Body of pancreas (tissue), 4 donors: ENCODE results near the gene HSD17B14.

Experiments
- POLR2A ChIP-seq, 3 donors: fragments of 450-650 bp; IDR thresholded peaks; one replicate each; pipeline ENCODE4 v1.6.1; 2016; ENCODE audit warnings: antibody characterized with exemption in 3 of 3, mild to moderate bottlenecking in 2 of 3
- TF ChIP-seq, protein P1 (sequence below), 7 experiments: fragments of 450-650 bp in 4 of 7; fragments of 200-600 bp in 3 of 7; sonication (generic) in 3 of 7; IDR thresholded peaks; one replicate each; pipeline ENCODE4 v1.5.1; 2016 to 2019; ENCODE audit warnings: antibody characterized with exemption in 7 of 7

DNA sequence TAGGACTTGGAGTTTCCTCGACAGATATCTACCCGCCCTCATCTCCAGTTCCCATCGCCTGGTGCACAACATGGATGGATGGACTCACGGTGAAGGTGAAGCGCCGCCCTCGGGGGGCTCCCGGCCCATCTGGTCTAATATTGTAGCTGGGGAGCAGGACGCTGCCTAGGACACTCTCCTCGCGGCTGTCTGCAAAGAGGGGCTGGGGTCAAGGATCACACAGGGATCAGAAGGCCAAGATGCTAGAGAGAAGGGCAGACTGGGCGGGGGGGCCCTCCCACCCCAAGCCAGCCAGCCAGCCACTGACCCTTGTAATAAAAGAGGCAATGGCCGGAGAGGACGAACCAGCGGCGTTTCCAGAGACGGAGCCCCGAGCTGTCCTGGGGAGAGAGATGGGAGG lies 25.0 kb upstream of the HSD17B14 start:
- no peak for TF ChIP-seq POLR2A (IDR thresholded peaks at IDR 0.05)
- TF ChIP-seq, protein P1, sequence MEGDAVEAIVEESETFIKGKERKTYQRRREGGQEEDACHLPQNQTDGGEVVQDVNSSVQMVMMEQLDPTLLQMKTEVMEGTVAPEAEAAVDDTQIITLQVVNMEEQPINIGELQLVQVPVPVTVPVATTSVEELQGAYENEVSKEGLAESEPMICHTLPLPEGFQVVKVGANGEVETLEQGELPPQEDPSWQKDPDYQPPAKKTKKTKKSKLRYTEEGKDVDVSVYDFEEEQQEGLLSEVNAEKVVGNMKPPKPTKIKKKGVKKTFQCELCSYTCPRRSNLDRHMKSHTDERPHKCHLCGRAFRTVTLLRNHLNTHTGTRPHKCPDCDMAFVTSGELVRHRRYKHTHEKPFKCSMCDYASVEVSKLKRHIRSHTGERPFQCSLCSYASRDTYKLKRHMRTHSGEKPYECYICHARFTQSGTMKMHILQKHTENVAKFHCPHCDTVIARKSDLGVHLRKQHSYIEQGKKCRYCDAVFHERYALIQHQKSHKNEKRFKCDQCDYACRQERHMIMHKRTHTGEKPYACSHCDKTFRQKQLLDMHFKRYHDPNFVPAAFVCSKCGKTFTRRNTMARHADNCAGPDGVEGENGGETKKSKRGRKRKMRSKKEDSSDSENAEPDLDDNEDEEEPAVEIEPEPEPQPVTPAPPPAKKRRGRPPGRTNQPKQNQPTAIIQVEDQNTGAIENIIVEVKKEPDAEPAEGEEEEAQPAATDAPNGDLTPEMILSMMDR (IDR thresholded peaks at IDR 0.05): no peak
